GM12892 (cell line): Measurements from ENCODE around the gene ERGIC1.

Experiments used
- POLR2A ChIP-seq: IDR thresholded peaks from 2 replicates; pipeline ENCODE4 v1.6.1; 2011; ENCODE audit warnings: low read depth, low read length, control low read depth
- POLR2AphosphoS5 ChIP-seq: IDR thresholded peaks from 2 replicates; pipeline ENCODE4 v1.6.1; 2011; ENCODE audit warnings: low read depth, low read length, control low read depth
- TAF1 ChIP-seq: IDR thresholded peaks from 2 replicates; pipeline ENCODE4 v1.6.1; 2011; ENCODE audit warnings: low read depth, mild to moderate bottlenecking, control low read depth, low read length, borderline replicate concordance

- TF ChIP-seq POLR2A, result no peak
- no peak for TF ChIP-seq POLR2AphosphoS5
- TF ChIP-seq TAF1, result no peak
Measured at GRCh38 chr5:172949426-172949825, 115.4 kb downstream of the ERGIC1 start.
